Activated CD4-positive, alpha-beta T cell treated with anti-CD3 and anti-CD28 coated beads for 36 hours (primary cell): ENCODE results near the gene RNLS. TPM values are rescaled to one million over a fixed set of nuclear protein-coding genes. Genes with fewer than 3 reads are reported as not detected.

Experiments used
- ATAC-seq: fragments of 200-7000 bp; cut with Tn5 transposase; one replicate; pipeline ENCODE4 v1.10.0; 2021; ENCODE audit warnings: mild to moderate bottlenecking, moderate library complexity
- CTCF ChIA-PET: fragments of 350-600 bp; sonication (Branson Sonifier 250); formaldehyde crosslinking; loops from one replicate; lab custom pipeline; 2021; ENCODE audit warnings: antibody characterized with exemption; lab: Charles Lee
- POLR2A ChIA-PET: fragments of 350-600 bp; sonication (Branson Sonifier 250); formaldehyde crosslinking; loops from one replicate; lab custom pipeline; 2021; ENCODE audit warnings: antibody characterized with exemption, inconsistent platforms; lab: Charles Lee
- DNase-seq: peaks from one replicate; pipeline ENCODE4 v3.0.0-alpha.2; 2020
- H3K27ac Mint-ChIP-seq: one replicate; pipeline ENCODE4 v1.8.0; 2021; ENCODE audit warnings: mixed read lengths
- H3K27me3 Mint-ChIP-seq: one replicate; pipeline ENCODE4 v1.8.0; 2021; ENCODE audit warnings: mixed read lengths
- H3K36me3 Mint-ChIP-seq: one replicate; pipeline ENCODE4 v1.8.0; 2021; ENCODE audit warnings: low read depth, mixed read lengths
- H3K4me1 Mint-ChIP-seq: one replicate; pipeline ENCODE4 v1.8.0; 2021; ENCODE audit warnings: mixed read lengths
- H3K4me3 Mint-ChIP-seq: one replicate; pipeline ENCODE4 v1.8.0; 2021; ENCODE audit warnings: mild to moderate bottlenecking, moderate library complexity, mixed read lengths
- H3K9me3 Mint-ChIP-seq: one replicate; pipeline ENCODE4 v1.8.0; 2021; ENCODE audit warnings: low read depth, mixed read lengths
- intact Hi-C, 2 experiments: fragments of 100-400 bp; cut with DNase I in 1 of 2; cut with micrococcal nuclease in 1 of 2; formaldehyde crosslinking; loops; one replicate each; pipeline versions ENCODE4 v1.14.2 to v1.15.1; 2022 to 2024; cut with DNase I, micrococcal nuclease
- total RNA-seq, 2 experiments: library from RNA; stranded (reverse); gene quantifications; one replicate each; pipeline ENCODE4 v1.2.3, GENCODE V29; 2021

RNLS gene
- 1 to 10 TPM; 4.3 to 4.4 TPM for total RNA-seq

- ATAC-seq (peak; percentile 91), DNase-seq (peak; percentile 80)
- peak within 1 kb of the TSS; percentile 93 for H3K27ac Mint-ChIP-seq
- no peaks in the 10 kb centered on the region for H3K27me3 Mint-ChIP-seq
- ChIA-PET CTCF (interaction anchor here (0.5 to 2.8 kb wide), 22 partner anchors 9 to 1047 kb away, joined by 3 to 15 read pairs (median 4); no protein-coding TSS in a partner anchor), POLR2A (interaction anchor here (0.7 to 1.3 kb wide), 3 partner anchors 9 to 720 kb away, joined by 3 to 5 read pairs (median 3); no protein-coding TSS in a partner anchor)
- H3K4me1 Mint-ChIP-seq, result peaks cover 12% of the 10 kb centered on the region
- intact Hi-C loops, result loop anchor here (1.0 to 10.0 kb wide), 4 partner anchors 87 to 227 kb away; no protein-coding TSS in a partner anchor
- peak within 1 kb of the TSS; percentile 78 for H3K4me3 Mint-ChIP-seq
- H3K36me3 Mint-ChIP-seq, result peaks cover 5% of the 10 kb centered on the region
- H3K9me3 Mint-ChIP-seq, result peaks cover 3% of the 10 kb centered on the region
Measured at GRCh38 chr10:88582806-88583583, at the start of gene RNLS. RNLS (minus strand) TSS chr10:88583318.

GRCh38 chr10:88624840-88625239 is 41.7 kb upstream of the RNLS start:
- DNase-seq (no peak), ATAC-seq (no peak)
- intact Hi-C loops, result no loop called here
- H3K4me3 Mint-ChIP-seq, result no peak overlapping the region
- H3K9me3 Mint-ChIP-seq, result peaks cover 4% of the 10 kb centered on the region
- H3K36me3 Mint-ChIP-seq, result no peaks in the 10 kb centered on the region
- H3K4me1 Mint-ChIP-seq, result no peaks in the 10 kb centered on the region
- no peaks in the 10 kb centered on the region for H3K27me3 Mint-ChIP-seq
- POLR2A ChIA-PET, result no interaction called here
- H3K27ac Mint-ChIP-seq, result no peak overlapping the region
- CTCF ChIA-PET, result no interaction called here

- POLR2A ChIA-PET, result no interaction called here
Measured at GRCh38 chr10:88623835-88624234, 40.7 kb upstream of the RNLS start.

DNA sequence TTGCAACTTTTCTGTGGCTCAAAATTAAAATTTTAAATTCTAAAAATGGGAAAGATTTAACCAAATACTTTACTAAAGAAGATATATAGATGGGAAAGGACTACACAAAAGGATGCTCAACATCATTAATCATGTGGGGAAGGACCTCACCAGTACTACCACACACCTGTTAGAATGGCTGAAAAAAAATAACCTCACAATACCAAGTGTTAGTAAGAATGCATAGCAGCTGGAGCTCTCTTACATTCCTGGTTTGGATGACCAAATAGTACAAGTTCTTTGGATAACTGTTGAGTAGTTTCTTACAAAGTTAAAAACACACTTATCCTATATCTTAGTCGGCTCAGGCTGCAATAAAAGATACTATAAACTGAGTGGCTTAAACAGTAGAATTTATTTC is 37.3 kb upstream of the RNLS start:
- no peak for ATAC-seq
- no peak for DNase-seq
- no peaks in the 10 kb centered on the region for H3K4me1 Mint-ChIP-seq
- H3K9me3 Mint-ChIP-seq, result no peaks in the 10 kb centered on the region
- H3K27me3 Mint-ChIP-seq, result no peaks in the 10 kb centered on the region
- no peak overlapping the region for H3K27ac Mint-ChIP-seq
- H3K36me3 Mint-ChIP-seq, result no peaks in the 10 kb centered on the region
- ChIA-PET CTCF (interaction anchor here (0.7 kb wide), 1 partner anchor 37 kb away, joined by 3 read pairs; the partner anchor contains the start of gene RNLS), POLR2A (no interaction called here)
- intact Hi-C loops, result no loop called here
- no peak overlapping the region for H3K4me3 Mint-ChIP-seq

More at GRCh38 chr10:88623835-88624234, 40.7 kb upstream of the RNLS start:
- no peak overlapping the region for H3K4me3 Mint-ChIP-seq
- no peaks in the 10 kb centered on the region for H3K4me1 Mint-ChIP-seq
- H3K9me3 Mint-ChIP-seq, result peaks cover 4% of the 10 kb centered on the region
- no peak for DNase-seq
- no peak for ATAC-seq
- no peaks in the 10 kb centered on the region for H3K36me3 Mint-ChIP-seq
- intact Hi-C loops, result no loop called here
- CTCF ChIA-PET, result interaction anchor here (0.7 kb wide), 1 partner anchor 12 kb away, joined by 3 read pairs; no protein-coding TSS in a partner anchor
- no peak overlapping the region for H3K27ac Mint-ChIP-seq
- H3K27me3 Mint-ChIP-seq, result no peaks in the 10 kb centered on the region

DNA sequence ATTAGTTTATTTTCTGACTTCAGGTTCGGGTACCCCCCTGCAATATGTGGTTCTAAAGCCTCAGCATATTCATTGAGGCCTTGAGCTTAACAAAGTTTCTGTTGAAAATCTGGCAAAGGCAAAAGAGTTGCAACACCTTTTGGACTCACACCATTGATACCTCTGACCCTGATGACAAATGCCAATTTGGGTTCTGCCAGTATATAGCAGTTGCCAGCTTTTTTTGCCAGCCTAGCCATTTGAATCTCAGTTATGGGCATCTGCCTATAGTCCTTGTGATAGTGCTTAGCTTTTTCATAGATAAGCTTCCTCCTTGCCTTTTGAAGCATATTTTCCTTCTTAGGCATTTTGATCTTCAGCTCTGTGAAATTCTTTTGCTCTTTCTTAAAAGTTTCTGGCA is 35.4 kb upstream of the RNLS start:
- ChIA-PET POLR2A (no interaction called here), CTCF (no interaction called here)
- Mint-ChIP-seq H3K27ac (no peak overlapping the region), H3K4me3 (no peak overlapping the region), H3K9me3 (no peaks in the 10 kb centered on the region), H3K27me3 (no peaks in the 10 kb centered on the region), H3K4me1 (no peaks in the 10 kb centered on the region), H3K36me3 (no peaks in the 10 kb centered on the region)
- intact Hi-C loops, result no loop called here
- DNase-seq, result no peak
- ATAC-seq, result no peak

DNA sequence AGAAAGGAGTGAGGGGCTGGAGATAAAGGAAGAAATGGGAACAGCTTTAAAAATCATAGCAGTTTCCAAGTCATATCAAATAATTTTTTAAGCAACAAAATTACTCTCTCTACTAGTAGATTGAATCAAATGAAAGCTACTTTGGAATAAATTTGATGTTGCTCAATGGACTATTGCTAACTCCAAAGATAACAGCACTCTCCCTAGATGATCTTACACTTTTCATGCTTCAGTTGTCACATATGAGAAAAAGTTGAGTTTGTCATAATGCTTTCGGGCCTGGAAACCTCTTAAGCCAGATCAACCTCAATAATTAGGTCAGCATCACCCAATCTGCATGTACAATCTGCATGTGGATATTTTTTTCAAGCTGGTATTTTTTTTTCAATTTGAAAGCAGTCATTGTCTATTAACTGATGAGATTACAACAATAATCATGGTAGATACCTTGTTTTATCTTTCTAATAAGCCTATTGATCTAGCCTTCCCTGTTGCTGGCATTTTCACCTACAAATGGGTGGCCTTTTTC is 34.7 kb upstream of the RNLS start:
- Mint-ChIP-seq H3K9me3 (no peaks in the 10 kb centered on the region), H3K4me1 (no peaks in the 10 kb centered on the region), H3K27ac (no peak overlapping the region), H3K36me3 (no peaks in the 10 kb centered on the region), H3K27me3 (no peaks in the 10 kb centered on the region), H3K4me3 (no peak overlapping the region)
- ATAC-seq, result no peak
- intact Hi-C loops, result no loop called here
- POLR2A ChIA-PET, result no interaction called here
- CTCF ChIA-PET, result interaction anchor here (0.8 to 1.1 kb wide), 3 partner anchors 35 to 206 kb away, joined by 3 to 5 read pairs (median 4); partner anchors contain the start of gene RNLS
- no peak for DNase-seq

DNA sequence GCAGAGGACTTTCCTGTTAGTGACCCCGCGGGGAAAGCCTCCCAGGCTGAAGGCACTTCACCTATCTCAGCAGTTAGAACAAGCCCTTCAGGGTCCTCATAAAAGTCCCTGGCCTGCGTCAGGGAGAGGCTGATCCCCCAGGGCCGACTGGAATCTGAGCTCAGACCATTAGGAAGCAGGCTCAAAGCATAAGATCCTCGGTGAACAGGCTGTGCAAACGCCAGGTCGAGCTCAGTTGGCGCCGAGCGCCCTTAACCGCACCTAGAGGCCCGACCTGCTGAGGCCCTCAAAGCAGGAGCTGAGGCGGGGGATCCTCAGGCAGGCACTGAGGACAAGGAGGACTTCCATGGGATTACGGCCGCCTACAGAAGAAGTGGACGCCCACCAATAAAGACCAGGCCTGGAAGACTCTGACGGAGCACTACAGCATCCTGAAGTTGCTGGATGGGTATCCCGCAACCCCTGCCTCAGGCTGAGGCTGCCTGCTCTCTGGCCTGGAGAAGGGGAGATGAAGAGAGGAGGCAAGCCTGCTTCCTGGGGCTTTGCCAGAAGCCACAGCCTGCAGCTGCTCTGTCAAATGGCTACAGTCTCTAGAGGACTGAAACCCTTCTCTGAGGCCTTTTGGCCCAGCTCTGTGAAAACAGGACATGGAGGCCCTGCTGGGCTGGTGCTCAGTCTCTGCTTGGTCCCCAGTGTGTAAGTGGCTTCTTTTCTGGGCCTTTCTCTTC is 33.3 kb upstream of the RNLS start:
- ChIA-PET CTCF (interaction anchor here (1.1 kb wide), 1 partner anchor 33 kb away, joined by 5 read pairs; the partner anchor contains the start of gene RNLS), POLR2A (no interaction called here)
- Mint-ChIP-seq H3K36me3 (no peaks in the 10 kb centered on the region), H3K27ac (no peak overlapping the region), H3K27me3 (no peaks in the 10 kb centered on the region), H3K4me3 (no peak overlapping the region), H3K9me3 (no peaks in the 10 kb centered on the region), H3K4me1 (no peaks in the 10 kb centered on the region)
- ATAC-seq (no peak), DNase-seq (no peak)
- intact Hi-C loops, result no loop called here

- Mint-ChIP-seq H3K4me1 (no peaks in the 10 kb centered on the region), H3K27me3 (peaks cover 3% of the 10 kb centered on the region), H3K27ac (no peak overlapping the region), H3K36me3 (no peaks in the 10 kb centered on the region), H3K4me3 (no peak overlapping the region), H3K9me3 (no peaks in the 10 kb centered on the region)
- no peak for DNase-seq
- CTCF ChIA-PET, result no interaction called here
- no peak for ATAC-seq
- intact Hi-C loops, result no loop called here
- POLR2A ChIA-PET, result no interaction called here
Measured at GRCh38 chr10:88608780-88609179, 25.7 kb upstream of the RNLS start.

- CTCF ChIA-PET, result no interaction called here
Measured at GRCh38 chr10:88608052-88608732, 25.1 kb upstream of the RNLS start.

GRCh38 chr10:88598055-88598454 is 14.9 kb upstream of the RNLS start:
- H3K36me3 Mint-ChIP-seq, result no peaks in the 10 kb centered on the region
- H3K27ac Mint-ChIP-seq, result no peak overlapping the region
- no peak overlapping the region for H3K4me3 Mint-ChIP-seq
- CTCF ChIA-PET, result no interaction called here
- H3K4me1 Mint-ChIP-seq, result peaks cover 8% of the 10 kb centered on the region
- H3K27me3 Mint-ChIP-seq, result no peaks in the 10 kb centered on the region
- ATAC-seq (peak; percentile 47), DNase-seq (no peak)
- POLR2A ChIA-PET, result interaction anchor here (0.6 kb wide), 1 partner anchor 13 kb away, joined by 3 read pairs; no protein-coding TSS in a partner anchor
- intact Hi-C loops, result no loop called here
- H3K9me3 Mint-ChIP-seq, result no peaks in the 10 kb centered on the region

More at GRCh38 chr10:88608052-88608732, 25.1 kb upstream of the RNLS start:
- H3K9me3 Mint-ChIP-seq, result no peaks in the 10 kb centered on the region
- POLR2A ChIA-PET, result no interaction called here
- ATAC-seq (no peak), DNase-seq (no peak)
- no peak overlapping the region for H3K4me3 Mint-ChIP-seq
- no peaks in the 10 kb centered on the region for H3K36me3 Mint-ChIP-seq
- peaks cover 3% of the 10 kb centered on the region for H3K27me3 Mint-ChIP-seq
- no peaks in the 10 kb centered on the region for H3K4me1 Mint-ChIP-seq
- intact Hi-C loops, result no loop called here
- H3K27ac Mint-ChIP-seq, result no peak overlapping the region

DNA sequence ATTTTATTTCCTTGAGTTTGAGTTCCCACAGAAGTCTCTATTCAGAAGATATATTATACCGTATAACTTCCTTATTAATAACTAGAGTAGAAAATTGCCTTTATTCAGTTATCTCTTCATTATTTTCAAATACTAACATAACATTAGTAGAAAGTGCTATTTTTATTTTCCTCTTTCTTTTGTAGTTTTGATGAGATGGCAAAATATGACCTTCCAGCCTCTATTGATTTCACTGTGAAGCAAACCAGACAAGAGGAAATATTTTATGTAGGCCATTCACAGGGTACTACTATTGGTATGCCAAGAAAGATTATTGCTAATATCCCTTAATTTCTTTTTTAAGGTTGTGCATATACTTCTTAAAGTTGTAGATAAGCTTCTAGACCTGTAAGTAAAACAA is 11.4 kb upstream of the RNLS start:
- intact Hi-C loops, result no loop called here
- ChIA-PET CTCF (interaction anchor here (0.7 to 2.6 kb wide), 3 partner anchors 9 to 184 kb away, joined by 3 to 8 read pairs (median 6); partner anchors contain the start of gene RNLS), POLR2A (no interaction called here)
- Mint-ChIP-seq H3K4me3 (no peak overlapping the region), H3K4me1 (peaks cover 8% of the 10 kb centered on the region), H3K27me3 (no peaks in the 10 kb centered on the region), H3K36me3 (no peaks in the 10 kb centered on the region), H3K27ac (no peak overlapping the region), H3K9me3 (no peaks in the 10 kb centered on the region)
- DNase-seq (no peak), ATAC-seq (no peak)
